ENCODE results near the gene SOCS7.

GRCh38 chr17:38328620-38329019 lies 23.0 kb upstream of the SOCS7 start:
- TF ChIP-seq POLR2A (IDR thresholded peaks at IDR 0.05) = no peak
- TF ChIP-seq POLR2AphosphoS5 (IDR thresholded peaks at IDR 0.05) = no peak

All from spleen (tissue), 3 donors.